GM08714 (cell line): ENCODE results near the gene KNDC1.

Experiments
- H3K4me3 ChIP-seq: fragments of 200-500 bp; sonication (Bioruptor generic); 2 replicates; pipeline ENCODE4 v1.5.1; 2014; ENCODE audit warnings: mild to moderate bottlenecking, low read length, inconsistent platforms
- ZNF274 ChIP-seq: IDR thresholded peaks from 2 replicates; pipeline ENCODE4 v1.6.1; 2012; ENCODE audit warnings: mild to moderate bottlenecking, low read depth, low read length

The KNDC1 gene

GRCh38 chr10:133182190-133182589 is 22.2 kb downstream of the KNDC1 start:
- TF ChIP-seq ZNF274 = no peak
- H3K4me3 ChIP-seq = no peak overlapping the region

GRCh38 chr10:133182791-133183645 is 23.0 kb downstream of the KNDC1 start:
- no peak for TF ChIP-seq ZNF274
- no peak overlapping the region for H3K4me3 ChIP-seq

GRCh38 chr10:133183646-133184378 is 23.8 kb downstream of the KNDC1 start:
- H3K4me3 ChIP-seq = no peak overlapping the region
- no peak for TF ChIP-seq ZNF274

DNA sequence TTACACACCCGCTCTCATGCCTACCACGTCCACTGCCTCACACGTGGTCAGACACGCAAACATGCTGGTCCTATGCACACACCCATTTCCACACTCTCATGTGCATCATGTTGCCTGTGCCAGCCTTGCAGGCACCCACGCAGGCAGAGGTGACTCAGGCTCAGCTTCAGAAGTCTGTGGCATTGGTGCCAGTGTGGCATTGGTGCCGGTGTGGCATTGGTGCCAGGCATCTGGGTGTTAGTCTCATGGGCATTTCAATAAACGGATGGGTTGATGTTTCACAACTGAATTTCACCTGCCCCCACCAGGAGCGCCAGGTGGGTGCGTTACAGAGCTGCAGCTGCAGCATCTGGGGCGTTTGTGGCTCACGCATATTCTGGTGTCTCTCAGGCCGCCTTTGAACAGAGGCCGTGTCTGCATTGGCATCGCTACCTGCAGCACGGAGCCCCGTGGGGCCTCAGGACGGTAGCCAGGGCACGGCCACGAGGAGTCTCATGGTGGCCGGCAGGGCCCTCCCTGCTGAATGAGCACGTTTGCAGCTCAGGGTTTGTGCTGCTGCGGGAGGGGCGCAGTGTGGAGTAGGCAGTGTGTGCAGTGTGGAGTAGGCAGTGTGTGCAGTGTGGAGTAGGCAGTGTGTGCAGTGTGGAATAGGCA is 24.7 kb downstream of the KNDC1 start:
- no peak overlapping the region for H3K4me3 ChIP-seq

DNA sequence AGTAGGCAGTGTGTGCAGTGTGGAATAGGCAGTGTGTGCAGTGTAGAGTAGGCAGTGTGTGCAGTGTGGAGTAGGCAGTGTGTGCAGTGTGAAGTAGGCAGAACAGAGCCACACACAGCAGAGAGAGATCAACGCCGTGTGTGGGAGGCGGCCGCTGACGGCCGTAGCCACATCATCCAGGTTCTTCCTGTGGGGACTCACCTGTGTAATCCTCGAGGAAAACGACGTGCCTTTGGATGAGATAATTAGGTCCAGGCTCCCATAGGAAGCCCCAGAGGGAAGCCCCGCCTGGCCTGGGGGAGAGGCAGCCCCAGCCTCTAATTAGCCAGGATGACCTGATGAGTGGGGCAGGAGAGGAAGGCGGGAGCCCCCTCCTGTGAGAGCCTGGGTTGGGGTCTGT is 25.4 kb downstream of the KNDC1 start:
- no peak for TF ChIP-seq ZNF274
- H3K4me3 ChIP-seq = no peak overlapping the region

More for the DNA sequence above, 24.7 kb downstream of the KNDC1 start:
- no peak for TF ChIP-seq ZNF274

DNA sequence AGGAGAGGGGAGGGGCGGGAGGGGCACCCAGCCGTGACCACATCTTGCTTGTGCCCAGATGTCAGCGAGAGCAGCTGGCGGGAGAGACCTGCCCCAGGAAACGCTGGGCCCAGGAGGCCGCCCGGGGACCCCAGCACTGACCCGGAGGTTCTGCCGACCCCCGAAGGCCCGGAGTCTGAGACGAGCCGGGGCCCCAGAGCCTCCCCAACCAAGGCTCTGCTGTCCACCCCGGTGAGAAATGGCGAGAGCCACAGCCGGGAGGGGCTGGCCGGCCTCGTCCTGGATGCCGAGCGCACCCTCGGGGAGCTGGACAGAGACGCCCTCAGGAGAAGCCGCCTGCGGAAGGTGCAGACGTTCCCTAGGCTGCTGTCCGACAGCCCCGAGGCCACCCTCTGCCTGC is 25.9 kb downstream of the KNDC1 start:
- no peak for TF ChIP-seq ZNF274
- no peak overlapping the region for H3K4me3 ChIP-seq

GRCh38 chr10:133186416-133187090 is 26.5 kb downstream of the KNDC1 start:
- no peak overlapping the region for H3K4me3 ChIP-seq
- TF ChIP-seq ZNF274 = no peak

GRCh38 chr10:133187091-133187905 is 27.3 kb downstream of the KNDC1 start:
- TF ChIP-seq ZNF274 = no peak
- no peak overlapping the region for H3K4me3 ChIP-seq

GRCh38 chr10:133187906-133188681 is 28.1 kb downstream of the KNDC1 start:
- TF ChIP-seq ZNF274 = no peak

GRCh38 chr10:133189256-133189655 is 29.2 kb downstream of the KNDC1 start:
- no peak overlapping the region for H3K4me3 ChIP-seq
- no peak for TF ChIP-seq ZNF274

More at GRCh38 chr10:133187906-133188681, 28.1 kb downstream of the KNDC1 start:
- no peak overlapping the region for H3K4me3 ChIP-seq

GRCh38 chr10:133189726-133190125 is 29.7 kb downstream of the KNDC1 start:
- no peak for TF ChIP-seq ZNF274
- no peak overlapping the region for H3K4me3 ChIP-seq

DNA sequence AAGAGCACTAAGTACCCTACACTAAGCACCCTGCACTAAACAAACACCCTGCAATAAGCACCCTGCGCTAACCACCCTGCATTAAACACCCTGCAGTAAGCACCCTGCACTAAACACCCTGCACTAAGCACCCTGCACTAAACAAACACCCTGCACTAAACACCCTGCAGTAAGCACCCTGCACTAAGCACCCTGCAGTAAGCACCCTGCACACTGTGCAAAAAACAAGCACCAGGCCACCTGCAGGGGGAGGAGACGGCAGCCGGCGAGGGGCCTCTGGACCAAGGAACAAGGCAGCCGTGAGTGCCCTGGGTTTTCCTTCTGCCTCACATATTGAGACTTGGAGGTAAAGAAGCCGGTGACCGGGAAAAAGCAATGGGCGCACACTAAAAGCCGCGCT is 30.2 kb downstream of the KNDC1 start:
- H3K4me3 ChIP-seq = no peak overlapping the region
- TF ChIP-seq ZNF274 = no peak

DNA sequence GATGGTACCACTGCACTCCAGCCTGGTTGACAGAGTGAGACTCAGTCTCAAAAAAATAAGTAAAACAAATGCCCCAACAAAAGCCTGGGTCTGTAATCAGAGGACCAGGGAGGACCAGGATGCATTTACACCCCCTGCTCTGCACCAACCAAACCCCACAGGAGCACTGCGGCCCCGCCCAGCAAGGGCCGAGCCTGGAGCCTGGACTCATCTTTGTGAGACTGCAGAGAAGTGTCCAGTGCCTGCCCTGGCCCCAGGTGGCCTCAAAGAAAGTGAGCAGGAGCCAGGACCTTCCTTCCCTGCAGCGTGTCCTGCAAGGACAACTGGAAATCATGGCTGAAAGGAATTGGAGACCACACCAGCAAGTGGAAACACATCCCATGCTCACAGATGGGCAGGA is 31.6 kb downstream of the KNDC1 start:
- no peak for TF ChIP-seq ZNF274
- H3K4me3 ChIP-seq = no peak overlapping the region

- TF ChIP-seq ZNF274 = no peak
- no peak overlapping the region for H3K4me3 ChIP-seq
Observed at GRCh38 chr10:133194151-133194550, 34.1 kb downstream of the KNDC1 start.
